DND-41 (cell line): ENCODE measurements around the gene SPPL3.

Source experiments
- CTCF ChIP-seq: IDR thresholded peaks from 2 replicates; pipeline ENCODE4 v1.5.1; 2012; ENCODE audit warnings: borderline replicate concordance, low read length, moderate library complexity, mild to moderate bottlenecking; ENCODE audit not compliant: poor library complexity, severe bottlenecking; ENCODE audit errors: extremely low read depth
- EZH2 ChIP-seq: IDR thresholded peaks from 3 replicates; pipeline ENCODE4 v1.6.1; 2012; ENCODE audit warnings: borderline replicate concordance, low read depth, mild to moderate bottlenecking, moderate library complexity, low read length, inconsistent platforms; ENCODE audit not compliant: severe bottlenecking

GRCh38 chr12:120740871-120741270, 163.3 kb downstream of the SPPL3 start:
- TF ChIP-seq CTCF (no peak), EZH2 (no peak)
